Measurements from ENCODE around the gene UBAC2.

DNA sequence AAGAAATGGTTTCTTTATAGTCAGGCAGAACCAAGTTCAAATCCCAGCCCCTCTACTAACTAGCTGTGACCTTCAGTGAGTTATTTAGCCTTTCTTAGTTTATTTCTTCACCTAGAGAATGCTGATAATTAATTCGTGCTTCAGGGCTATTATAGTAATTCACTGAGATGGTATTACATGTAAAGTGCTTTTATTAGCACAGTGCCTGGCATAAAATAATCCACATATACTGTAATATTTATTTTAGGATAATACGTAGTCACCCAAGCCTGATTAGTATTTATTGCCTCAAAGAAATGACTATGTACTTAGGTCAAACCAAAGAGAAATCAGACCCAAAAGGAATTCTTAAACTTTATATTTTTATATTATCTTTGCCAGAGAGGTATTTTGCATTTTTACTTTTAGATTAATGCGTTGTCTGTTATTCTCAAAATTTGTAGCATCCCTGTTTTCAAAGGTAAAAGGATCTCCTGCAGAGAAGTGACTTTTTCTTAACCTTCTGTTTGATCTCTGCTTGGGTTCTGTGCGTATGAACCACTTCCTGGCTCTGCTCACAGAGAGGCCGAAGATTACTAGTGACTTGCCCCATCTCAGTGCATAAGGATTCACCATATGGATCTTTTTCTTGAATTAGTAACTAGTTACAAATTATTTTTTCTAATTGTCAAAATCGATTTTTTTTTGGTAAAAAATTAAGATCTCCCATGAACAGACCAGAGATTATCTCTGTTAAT, 19.7 kb downstream of the UBAC2 start:
- TF ChIP-seq, protein P1, sequence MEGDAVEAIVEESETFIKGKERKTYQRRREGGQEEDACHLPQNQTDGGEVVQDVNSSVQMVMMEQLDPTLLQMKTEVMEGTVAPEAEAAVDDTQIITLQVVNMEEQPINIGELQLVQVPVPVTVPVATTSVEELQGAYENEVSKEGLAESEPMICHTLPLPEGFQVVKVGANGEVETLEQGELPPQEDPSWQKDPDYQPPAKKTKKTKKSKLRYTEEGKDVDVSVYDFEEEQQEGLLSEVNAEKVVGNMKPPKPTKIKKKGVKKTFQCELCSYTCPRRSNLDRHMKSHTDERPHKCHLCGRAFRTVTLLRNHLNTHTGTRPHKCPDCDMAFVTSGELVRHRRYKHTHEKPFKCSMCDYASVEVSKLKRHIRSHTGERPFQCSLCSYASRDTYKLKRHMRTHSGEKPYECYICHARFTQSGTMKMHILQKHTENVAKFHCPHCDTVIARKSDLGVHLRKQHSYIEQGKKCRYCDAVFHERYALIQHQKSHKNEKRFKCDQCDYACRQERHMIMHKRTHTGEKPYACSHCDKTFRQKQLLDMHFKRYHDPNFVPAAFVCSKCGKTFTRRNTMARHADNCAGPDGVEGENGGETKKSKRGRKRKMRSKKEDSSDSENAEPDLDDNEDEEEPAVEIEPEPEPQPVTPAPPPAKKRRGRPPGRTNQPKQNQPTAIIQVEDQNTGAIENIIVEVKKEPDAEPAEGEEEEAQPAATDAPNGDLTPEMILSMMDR (IDR thresholded peaks at IDR 0.05) = no peak
- no peak for TF ChIP-seq POLR2A (IDR thresholded peaks at IDR 0.05)

Measured in uterus (tissue), 2 donors.